ENCODE measurements around the gene STXBP4. TPM values are rescaled to one million over a fixed set of nuclear protein-coding genes. Genes with fewer than 3 reads are reported as not detected.

Gene STXBP4
- total RNA-seq, 1 experiment from 2014 or later = 16.8 TPM

DNA sequence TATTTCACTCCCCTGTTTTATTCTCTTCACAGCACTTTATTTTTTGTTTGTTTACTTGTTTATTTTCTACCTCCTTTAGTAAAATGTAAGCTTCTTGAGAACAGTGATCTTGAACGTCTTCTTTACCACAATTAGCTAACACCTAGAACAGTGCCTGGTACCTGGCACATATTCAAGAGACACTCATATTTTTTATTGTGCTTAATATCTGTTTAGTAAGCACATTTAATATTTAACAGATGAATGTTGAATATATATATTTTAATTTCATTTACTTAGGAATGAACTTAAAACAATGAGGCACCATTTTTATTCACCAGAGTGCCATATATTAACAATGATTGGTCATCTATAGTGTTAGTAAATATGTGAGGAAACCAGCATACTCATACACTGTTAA lies 130.2 kb downstream of the STXBP4 start:
- H3K27me3 Mint-ChIP-seq (ENCODE audit: insufficient read depth, unreplicated experiment) = no peaks in the 10 kb centered on the region
- DNase-seq = no peak
- TF ChIP-seq, protein P1, sequence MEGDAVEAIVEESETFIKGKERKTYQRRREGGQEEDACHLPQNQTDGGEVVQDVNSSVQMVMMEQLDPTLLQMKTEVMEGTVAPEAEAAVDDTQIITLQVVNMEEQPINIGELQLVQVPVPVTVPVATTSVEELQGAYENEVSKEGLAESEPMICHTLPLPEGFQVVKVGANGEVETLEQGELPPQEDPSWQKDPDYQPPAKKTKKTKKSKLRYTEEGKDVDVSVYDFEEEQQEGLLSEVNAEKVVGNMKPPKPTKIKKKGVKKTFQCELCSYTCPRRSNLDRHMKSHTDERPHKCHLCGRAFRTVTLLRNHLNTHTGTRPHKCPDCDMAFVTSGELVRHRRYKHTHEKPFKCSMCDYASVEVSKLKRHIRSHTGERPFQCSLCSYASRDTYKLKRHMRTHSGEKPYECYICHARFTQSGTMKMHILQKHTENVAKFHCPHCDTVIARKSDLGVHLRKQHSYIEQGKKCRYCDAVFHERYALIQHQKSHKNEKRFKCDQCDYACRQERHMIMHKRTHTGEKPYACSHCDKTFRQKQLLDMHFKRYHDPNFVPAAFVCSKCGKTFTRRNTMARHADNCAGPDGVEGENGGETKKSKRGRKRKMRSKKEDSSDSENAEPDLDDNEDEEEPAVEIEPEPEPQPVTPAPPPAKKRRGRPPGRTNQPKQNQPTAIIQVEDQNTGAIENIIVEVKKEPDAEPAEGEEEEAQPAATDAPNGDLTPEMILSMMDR (IDR thresholded peaks at IDR 0.05; ENCODE audit: insufficient read depth in 1 of 2, low read depth in 1 of 2, low read length in 1 of 2, severe bottlenecking in 1 of 2, unreplicated experiment in 1 of 2) = no peak
- ChIA-PET CTCF (no interaction called here), POLR2A (no interaction called here)
- Histone ChIP-seq H3K36me3 (ENCODE audit: control insufficient read depth, insufficient read depth, low read length) (no peaks in the 10 kb centered on the region), H3K4me3 (ENCODE audit: low read depth, low read length) (no peak overlapping the region), H3K27me3 (replicated peaks; ENCODE audit: control insufficient read depth, insufficient read depth, low read length) (no peaks in the 10 kb centered on the region), H3K9me3 (no peaks in the 10 kb centered on the region), H3K4me1 (no peaks in the 10 kb centered on the region)
- no peaks in the 10 kb centered on the region for H3K9me3 Mint-ChIP-seq (ENCODE audit: unreplicated experiment)
- no peak overlapping the region for H3K27ac Mint-ChIP-seq (ENCODE audit: unreplicated experiment)
- H3K36me3 Mint-ChIP-seq (ENCODE audit: insufficient read depth, unreplicated experiment) = no peaks in the 10 kb centered on the region
- no peaks in the 10 kb centered on the region for H3K4me1 Mint-ChIP-seq (ENCODE audit: low read depth, unreplicated experiment)
- no peak overlapping the region for H3K4me3 Mint-ChIP-seq (ENCODE audit: unreplicated experiment)
- BruUV-seq (replicated peaks) = no TSS peak
- intact Hi-C loops (cut with micrococcal nuclease; ENCODE audit: unreplicated experiment) = no loop called here

DNA sequence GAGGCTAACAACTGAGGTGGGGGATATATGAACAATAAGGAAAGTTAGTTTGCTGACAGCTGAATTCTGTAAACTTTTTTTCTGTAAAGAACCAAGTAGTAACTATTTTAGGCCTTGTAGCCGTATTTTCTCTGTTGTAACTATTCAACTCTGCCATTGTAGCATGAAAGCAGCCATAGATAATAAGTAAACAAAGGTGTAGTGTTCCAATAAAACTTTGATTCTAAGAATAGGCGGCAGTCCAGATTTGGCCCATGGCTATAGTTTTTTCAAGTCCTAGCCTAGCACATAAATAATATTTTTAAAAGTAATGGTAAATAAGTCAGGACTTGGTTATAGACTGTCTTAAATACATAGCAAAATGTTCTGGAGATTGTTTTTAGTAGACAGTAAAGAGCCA lies 142.0 kb downstream of the STXBP4 start:
- intact Hi-C loops (cut with micrococcal nuclease; ENCODE audit: unreplicated experiment) = no loop called here
- Histone ChIP-seq H3K4me1 (no peaks in the 10 kb centered on the region), H3K4me3 (ENCODE audit: low read depth, low read length) (no peak overlapping the region), H3K27me3 (replicated peaks; ENCODE audit: control insufficient read depth, insufficient read depth, low read length) (no peaks in the 10 kb centered on the region), H3K9me3 (no peaks in the 10 kb centered on the region), H3K36me3 (ENCODE audit: control insufficient read depth, insufficient read depth, low read length) (peaks cover 1% of the 10 kb centered on the region; the same call in 1 of the 2 replicates)
- H3K36me3 Mint-ChIP-seq (ENCODE audit: insufficient read depth, unreplicated experiment) = no peaks in the 10 kb centered on the region
- no peaks in the 10 kb centered on the region for H3K4me1 Mint-ChIP-seq (ENCODE audit: low read depth, unreplicated experiment)
- H3K27ac Mint-ChIP-seq (ENCODE audit: unreplicated experiment) = no peak overlapping the region
- CTCF ChIA-PET = no interaction called here
- no TSS peak for BruUV-seq (replicated peaks)
- POLR2A ChIA-PET = no interaction called here
- H3K4me3 Mint-ChIP-seq (ENCODE audit: unreplicated experiment) = no peak overlapping the region
- TF ChIP-seq, protein P1 (IDR thresholded peaks at IDR 0.05; ENCODE audit: insufficient read depth in 1 of 2, low read depth in 1 of 2, low read length in 1 of 2, severe bottlenecking in 1 of 2, unreplicated experiment in 1 of 2) = no peak
- no peaks in the 10 kb centered on the region for H3K27me3 Mint-ChIP-seq (ENCODE audit: insufficient read depth, unreplicated experiment)
- no peak for DNase-seq
- H3K9me3 Mint-ChIP-seq (ENCODE audit: unreplicated experiment) = no peaks in the 10 kb centered on the region

DNA sequence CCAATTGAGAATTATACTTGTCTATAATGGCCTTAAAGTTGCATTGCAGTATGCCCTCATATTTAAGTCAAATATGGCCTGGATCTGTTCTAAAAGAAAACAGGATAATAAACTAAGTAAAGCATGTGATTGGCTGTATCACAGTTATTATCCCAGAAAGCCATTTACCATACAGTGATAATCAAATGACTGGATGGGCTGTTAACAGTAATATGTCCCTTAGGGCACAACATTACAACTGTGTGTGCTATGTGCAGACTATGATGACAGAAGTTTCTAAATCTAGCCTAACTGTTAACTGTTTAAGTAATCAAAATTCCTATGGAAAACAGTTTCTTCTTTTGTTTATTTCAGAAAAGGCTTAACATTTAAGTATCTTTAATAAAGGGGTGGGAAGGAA lies 145.7 kb downstream of the STXBP4 start:
- no peaks in the 10 kb centered on the region for H3K9me3 Mint-ChIP-seq (ENCODE audit: unreplicated experiment)
- CTCF ChIA-PET = no interaction called here
- H3K27ac Mint-ChIP-seq (ENCODE audit: unreplicated experiment) = no peak overlapping the region
- Histone ChIP-seq H3K36me3 (ENCODE audit: control insufficient read depth, insufficient read depth, low read length) (no peaks in the 10 kb centered on the region), H3K4me1 (no peaks in the 10 kb centered on the region), H3K27me3 (replicated peaks; ENCODE audit: control insufficient read depth, insufficient read depth, low read length) (no peaks in the 10 kb centered on the region), H3K9me3 (no peaks in the 10 kb centered on the region), H3K4me3 (ENCODE audit: low read depth, low read length) (no peak overlapping the region)
- intact Hi-C loops (cut with micrococcal nuclease; ENCODE audit: unreplicated experiment) = no loop called here
- H3K27me3 Mint-ChIP-seq (ENCODE audit: insufficient read depth, unreplicated experiment) = no peaks in the 10 kb centered on the region
- BruUV-seq (replicated peaks) = no TSS peak
- no peak overlapping the region for H3K4me3 Mint-ChIP-seq (ENCODE audit: unreplicated experiment)
- H3K36me3 Mint-ChIP-seq (ENCODE audit: insufficient read depth, unreplicated experiment) = no peaks in the 10 kb centered on the region
- H3K4me1 Mint-ChIP-seq (ENCODE audit: low read depth, unreplicated experiment) = no peaks in the 10 kb centered on the region
- DNase-seq = no peak
- POLR2A ChIA-PET = no interaction called here
- TF ChIP-seq, protein P1 (IDR thresholded peaks at IDR 0.05; ENCODE audit: insufficient read depth in 1 of 2, low read depth in 1 of 2, low read length in 1 of 2, severe bottlenecking in 1 of 2, unreplicated experiment in 1 of 2) = no peak

All from Caco-2 (cell line).